Peyer's patch (tissue), 4 donors: ENCODE data around the gene EPC1.

ENCODE experiments used
- CTCF ChIP-seq, 6 experiments: fragments of 450-650 bp in 4 of 6; fragments of 200-600 bp in 2 of 6; sonication (generic) in 1 of 6; IDR thresholded peaks; one replicate each; pipeline ENCODE4 v1.5.1; 2017 to 2019; ENCODE audit warnings: antibody characterized with exemption in 6 of 6, mild to moderate bottlenecking in 3 of 6, moderate library complexity in 1 of 6
- POLR2A ChIP-seq, 2 donors: fragments of 450-650 bp; IDR thresholded peaks; one replicate each; pipeline ENCODE4 v1.5.1; 2017; ENCODE audit warnings: antibody characterized with exemption in 2 of 2, mild to moderate bottlenecking in 2 of 2, moderate library complexity in 2 of 2

- no peak for TF ChIP-seq POLR2A (IDR thresholded peaks at IDR 0.05)
- no peak for TF ChIP-seq CTCF (IDR thresholded peaks at IDR 0.05)
These were observed 19.2 kb upstream of the EPC1 start for GRCh38 chr10:32366111-32366510.
